ENCODE data around the gene MGAT4C.
"Not testable (repeated sequence)": the region's sequence is repeated elsewhere in the genome, so short reads cannot be mapped to it uniquely, and the experiment has no call there.

Gene MGAT4C

DNA sequence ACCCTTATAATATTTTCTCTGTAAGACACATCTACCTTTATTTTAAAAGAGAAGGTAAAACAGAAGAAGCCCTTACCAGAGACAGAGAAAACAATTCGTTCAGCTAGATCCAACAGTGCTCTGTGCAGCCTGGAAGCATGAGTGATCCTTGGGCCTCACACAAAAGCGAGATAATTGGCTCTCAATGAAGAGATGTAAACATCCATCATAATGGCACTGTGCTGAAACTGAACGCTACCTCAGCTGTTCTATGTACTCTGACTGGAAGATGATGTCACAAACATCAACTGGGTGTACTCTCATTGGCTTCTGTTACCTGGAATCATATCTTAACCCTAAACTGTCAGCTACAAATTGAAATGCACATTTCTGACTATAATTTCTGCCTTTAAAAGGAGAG is at the start of gene MGAT4C:
MGAT4C (minus strand) TSS at position 229 of the 400 bp plus-strand sequence.
- H3K4me3 ChIP-seq (ENCODE audit: low read depth, low read length) = no peak within 1 kb of the TSS
- TF ChIP-seq, protein P1, sequence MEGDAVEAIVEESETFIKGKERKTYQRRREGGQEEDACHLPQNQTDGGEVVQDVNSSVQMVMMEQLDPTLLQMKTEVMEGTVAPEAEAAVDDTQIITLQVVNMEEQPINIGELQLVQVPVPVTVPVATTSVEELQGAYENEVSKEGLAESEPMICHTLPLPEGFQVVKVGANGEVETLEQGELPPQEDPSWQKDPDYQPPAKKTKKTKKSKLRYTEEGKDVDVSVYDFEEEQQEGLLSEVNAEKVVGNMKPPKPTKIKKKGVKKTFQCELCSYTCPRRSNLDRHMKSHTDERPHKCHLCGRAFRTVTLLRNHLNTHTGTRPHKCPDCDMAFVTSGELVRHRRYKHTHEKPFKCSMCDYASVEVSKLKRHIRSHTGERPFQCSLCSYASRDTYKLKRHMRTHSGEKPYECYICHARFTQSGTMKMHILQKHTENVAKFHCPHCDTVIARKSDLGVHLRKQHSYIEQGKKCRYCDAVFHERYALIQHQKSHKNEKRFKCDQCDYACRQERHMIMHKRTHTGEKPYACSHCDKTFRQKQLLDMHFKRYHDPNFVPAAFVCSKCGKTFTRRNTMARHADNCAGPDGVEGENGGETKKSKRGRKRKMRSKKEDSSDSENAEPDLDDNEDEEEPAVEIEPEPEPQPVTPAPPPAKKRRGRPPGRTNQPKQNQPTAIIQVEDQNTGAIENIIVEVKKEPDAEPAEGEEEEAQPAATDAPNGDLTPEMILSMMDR (IDR thresholded peaks at IDR 0.05; ENCODE audit: insufficient read depth, low read depth, low read length, missing control alignments) = no peak
- DNase-seq (ENCODE audit: low read depth) = no peak

- not testable (repeated sequence) for DNase-seq (ENCODE audit: low read depth); H3K4me3 ChIP-seq (ENCODE audit: low read depth, low read length)
These were observed 40.2 kb upstream of the MGAT4C start for GRCh38 chr12:86296396-86296795.

GRCh38 chr12:86293682-86294240 is 37.6 kb upstream of the MGAT4C start:
- no peak overlapping the region for H3K4me3 ChIP-seq (ENCODE audit: low read depth, low read length)
- DNase-seq (ENCODE audit: low read depth) = no peak
- TF ChIP-seq, protein P1 (IDR thresholded peaks at IDR 0.05; ENCODE audit: insufficient read depth, low read depth, low read length, missing control alignments) = no peak

DNA sequence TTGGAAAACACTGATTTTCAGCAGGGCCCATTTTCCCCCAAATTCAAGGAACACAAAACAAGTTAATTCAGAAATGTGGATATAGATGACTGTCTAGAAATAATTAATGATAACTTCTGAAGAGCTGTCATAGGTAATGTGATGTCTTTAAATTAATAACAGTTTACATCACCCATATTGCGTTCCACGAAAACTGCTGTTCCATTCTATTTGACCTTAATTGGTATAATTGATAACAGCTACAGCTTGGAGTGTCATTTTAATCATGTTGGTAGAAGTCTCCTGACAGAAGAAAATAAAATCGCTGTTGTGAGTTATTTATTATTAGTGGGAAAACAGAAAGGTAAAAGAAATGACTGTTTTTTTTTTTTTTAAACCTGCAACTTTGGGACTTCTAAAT is 36.3 kb upstream of the MGAT4C start:
- no peak overlapping the region for H3K4me3 ChIP-seq (ENCODE audit: low read depth, low read length)
- no peak for DNase-seq (ENCODE audit: low read depth)
- TF ChIP-seq, protein P1 (IDR thresholded peaks at IDR 0.05; ENCODE audit: insufficient read depth, low read depth, low read length, missing control alignments) = no peak

- DNase-seq (ENCODE audit: low read depth) = no peak
- TF ChIP-seq, protein P1 (IDR thresholded peaks at IDR 0.05; ENCODE audit: insufficient read depth, low read depth, low read length, missing control alignments) = no peak
- no peak overlapping the region for H3K4me3 ChIP-seq (ENCODE audit: low read depth, low read length)
These were observed 34.4 kb upstream of the MGAT4C start for GRCh38 chr12:86290615-86291014.

GRCh38 chr12:86286119-86286518 is 29.9 kb upstream of the MGAT4C start:
- DNase-seq (ENCODE audit: low read depth) = no peak
- TF ChIP-seq, protein P1 (IDR thresholded peaks at IDR 0.05; ENCODE audit: insufficient read depth, low read depth, low read length, missing control alignments) = no peak
- no peak overlapping the region for H3K4me3 ChIP-seq (ENCODE audit: low read depth, low read length)

GRCh38 chr12:86283620-86284019 is 27.4 kb upstream of the MGAT4C start:
- TF ChIP-seq, protein P1 (IDR thresholded peaks at IDR 0.05; ENCODE audit: insufficient read depth, low read depth, low read length, missing control alignments) = no peak
- no peak overlapping the region for H3K4me3 ChIP-seq (ENCODE audit: low read depth, low read length)
- no peak for DNase-seq (ENCODE audit: low read depth)

Measured in GM12865 (cell line).